ENCODE measurements around the gene LHX2. TPM values are rescaled to one million over a fixed set of nuclear protein-coding genes. Genes with fewer than 3 reads are reported as not detected.

The LHX2 gene
- total and polyA plus RNA-seq, 2 of the 13 experiments (the other 11 are each of a cell fraction or from before 2014, with no cell fraction given): not detected

DNA sequence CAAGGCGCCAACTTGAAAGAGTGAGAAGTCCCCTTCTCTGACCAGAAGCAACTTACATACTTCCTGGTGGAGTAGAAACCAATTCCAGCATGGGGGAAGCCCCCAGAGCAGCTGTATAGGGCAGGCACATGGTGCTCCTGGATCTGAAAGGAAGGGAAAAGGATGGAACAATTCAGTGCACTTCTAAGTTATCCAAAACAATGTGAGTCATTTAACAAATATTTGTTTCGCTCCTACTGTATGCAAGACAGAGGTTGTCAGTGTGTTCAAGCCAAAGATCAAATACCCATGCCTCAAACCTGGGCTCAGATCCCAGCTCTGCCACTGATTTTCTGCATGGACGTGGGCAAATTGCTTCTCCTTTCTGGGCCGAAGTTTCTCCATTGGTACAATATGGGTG, 67.1 kb downstream of the LHX2 start (continued):
- no peak for TF ChIP-seq ISX (CRISPR knock-in tag; conservative IDR thresholded peaks at IDR 0.05)
- TF ChIP-seq, protein P1, sequence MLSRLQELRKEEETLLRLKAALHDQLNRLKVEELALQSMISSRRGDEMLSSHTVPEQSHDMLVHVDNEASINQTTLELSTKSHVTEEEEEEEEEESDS (CRISPR knock-in tag; IDR thresholded peaks at IDR 0.05; ENCODE audit: borderline replicate concordance): no peak
- no peak for TF ChIP-seq KDM5A (IDR thresholded peaks at IDR 0.05; ENCODE audit: borderline replicate concordance, low read length)
- TF ChIP-seq TAF15 (IDR thresholded peaks at IDR 0.05; ENCODE audit: low read depth, low read length, poor library complexity, severe bottlenecking): no peak
- no peak for TF ChIP-seq FOXA1 (IDR thresholded peaks at IDR 0.05)
- no peak for TF ChIP-seq FOXA1 (CRISPR knock-in tag; IDR thresholded peaks at IDR 0.05)
- TF ChIP-seq, protein P2, sequence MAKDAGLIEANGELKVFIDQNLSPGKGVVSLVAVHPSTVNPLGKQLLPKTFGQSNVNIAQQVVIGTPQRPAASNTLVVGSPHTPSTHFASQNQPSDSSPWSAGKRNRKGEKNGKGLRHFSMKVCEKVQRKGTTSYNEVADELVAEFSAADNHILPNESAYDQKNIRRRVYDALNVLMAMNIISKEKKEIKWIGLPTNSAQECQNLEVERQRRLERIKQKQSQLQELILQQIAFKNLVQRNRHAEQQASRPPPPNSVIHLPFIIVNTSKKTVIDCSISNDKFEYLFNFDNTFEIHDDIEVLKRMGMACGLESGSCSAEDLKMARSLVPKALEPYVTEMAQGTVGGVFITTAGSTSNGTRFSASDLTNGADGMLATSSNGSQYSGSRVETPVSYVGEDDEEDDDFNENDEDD (CRISPR knock-in tag; IDR thresholded peaks at IDR 0.05; ENCODE audit: borderline replicate concordance): no peak
- TF ChIP-seq NCOR1 (IDR thresholded peaks at IDR 0.05; ENCODE audit: borderline replicate concordance, low read length): no peak
- TF ChIP-seq, protein P3, sequence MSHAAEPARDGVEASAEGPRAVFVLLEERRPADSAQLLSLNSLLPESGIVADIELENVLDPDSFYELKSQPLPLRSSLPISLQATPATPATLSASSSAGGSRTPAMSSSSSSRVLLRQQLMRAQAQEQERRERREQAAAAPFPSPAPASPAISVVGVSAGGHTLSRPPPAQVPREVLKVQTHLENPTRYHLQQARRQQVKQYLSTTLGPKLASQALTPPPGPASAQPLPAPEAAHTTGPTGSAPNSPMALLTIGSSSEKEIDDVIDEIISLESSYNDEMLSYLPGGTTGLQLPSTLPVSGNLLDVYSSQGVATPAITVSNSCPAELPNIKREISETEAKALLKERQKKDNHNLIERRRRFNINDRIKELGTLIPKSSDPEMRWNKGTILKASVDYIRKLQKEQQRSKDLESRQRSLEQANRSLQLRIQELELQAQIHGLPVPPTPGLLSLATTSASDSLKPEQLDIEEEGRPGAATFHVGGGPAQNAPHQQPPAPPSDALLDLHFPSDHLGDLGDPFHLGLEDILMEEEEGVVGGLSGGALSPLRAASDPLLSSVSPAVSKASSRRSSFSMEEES (CRISPR knock-in tag; IDR thresholded peaks at IDR 0.05): no peak
- TF ChIP-seq HHEX (CRISPR knock-in tag; IDR thresholded peaks at IDR 0.05): peak; percentile 33; the same call in 1 of the 2 replicates
- TF ChIP-seq ZNF768 (CRISPR knock-in tag; IDR thresholded peaks at IDR 0.05): no peak
- TF ChIP-seq ZNF678 (CRISPR knock-in tag; IDR thresholded peaks at IDR 0.05): no peak
- TF ChIP-seq, protein P4, sequence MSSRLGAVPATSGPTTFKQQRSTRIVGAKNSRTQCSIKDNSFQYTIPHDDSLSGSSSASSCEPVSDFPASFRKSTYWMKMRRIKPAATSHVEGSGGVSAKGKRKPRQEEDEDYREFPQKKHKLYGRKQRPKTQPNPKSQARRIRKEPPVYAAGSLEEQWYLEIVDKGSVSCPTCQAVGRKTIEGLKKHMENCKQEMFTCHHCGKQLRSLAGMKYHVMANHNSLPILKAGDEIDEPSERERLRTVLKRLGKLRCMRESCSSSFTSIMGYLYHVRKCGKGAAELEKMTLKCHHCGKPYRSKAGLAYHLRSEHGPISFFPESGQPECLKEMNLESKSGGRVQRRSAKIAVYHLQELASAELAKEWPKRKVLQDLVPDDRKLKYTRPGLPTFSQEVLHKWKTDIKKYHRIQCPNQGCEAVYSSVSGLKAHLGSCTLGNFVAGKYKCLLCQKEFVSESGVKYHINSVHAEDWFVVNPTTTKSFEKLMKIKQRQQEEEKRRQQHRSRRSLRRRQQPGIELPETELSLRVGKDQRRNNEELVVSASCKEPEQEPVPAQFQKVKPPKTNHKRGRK (CRISPR knock-in tag; IDR thresholded peaks at IDR 0.05): no peak
- TF ChIP-seq ZFP37 (CRISPR knock-in tag; IDR thresholded peaks at IDR 0.05; ENCODE audit: borderline replicate concordance): no peak
- TF ChIP-seq ZBTB38 (CRISPR knock-in tag; IDR thresholded peaks at IDR 0.05): no peak
- no peak for TF ChIP-seq ARNTL (CRISPR knock-in tag; IDR thresholded peaks at IDR 0.05)
- TF ChIP-seq, protein P5, sequence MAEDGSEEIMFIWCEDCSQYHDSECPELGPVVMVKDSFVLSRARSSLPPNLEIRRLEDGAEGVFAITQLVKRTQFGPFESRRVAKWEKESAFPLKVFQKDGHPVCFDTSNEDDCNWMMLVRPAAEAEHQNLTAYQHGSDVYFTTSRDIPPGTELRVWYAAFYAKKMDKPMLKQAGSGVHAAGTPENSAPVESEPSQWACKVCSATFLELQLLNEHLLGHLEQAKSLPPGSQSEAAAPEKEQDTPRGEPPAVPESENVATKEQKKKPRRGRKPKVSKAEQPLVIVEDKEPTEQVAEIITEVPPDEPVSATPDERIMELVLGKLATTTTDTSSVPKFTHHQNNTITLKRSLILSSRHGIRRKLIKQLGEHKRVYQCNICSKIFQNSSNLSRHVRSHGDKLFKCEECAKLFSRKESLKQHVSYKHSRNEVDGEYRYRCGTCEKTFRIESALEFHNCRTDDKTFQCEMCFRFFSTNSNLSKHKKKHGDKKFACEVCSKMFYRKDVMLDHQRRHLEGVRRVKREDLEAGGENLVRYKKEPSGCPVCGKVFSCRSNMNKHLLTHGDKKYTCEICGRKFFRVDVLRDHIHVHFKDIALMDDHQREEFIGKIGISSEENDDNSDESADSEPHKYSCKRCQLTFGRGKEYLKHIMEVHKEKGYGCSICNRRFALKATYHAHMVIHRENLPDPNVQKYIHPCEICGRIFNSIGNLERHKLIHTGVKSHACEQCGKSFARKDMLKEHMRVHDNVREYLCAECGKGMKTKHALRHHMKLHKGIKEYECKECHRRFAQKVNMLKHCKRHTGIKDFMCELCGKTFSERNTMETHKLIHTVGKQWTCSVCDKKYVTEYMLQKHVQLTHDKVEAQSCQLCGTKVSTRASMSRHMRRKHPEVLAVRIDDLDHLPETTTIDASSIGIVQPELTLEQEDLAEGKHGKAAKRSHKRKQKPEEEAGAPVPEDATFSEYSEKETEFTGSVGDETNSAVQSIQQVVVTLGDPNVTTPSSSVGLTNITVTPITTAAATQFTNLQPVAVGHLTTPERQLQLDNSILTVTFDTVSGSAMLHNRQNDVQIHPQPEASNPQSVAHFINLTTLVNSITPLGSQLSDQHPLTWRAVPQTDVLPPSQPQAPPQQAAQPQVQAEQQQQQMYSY (CRISPR knock-in tag; IDR thresholded peaks at IDR 0.05): no peak
- no peak for TF ChIP-seq KLF11 (CRISPR knock-in tag; IDR thresholded peaks at IDR 0.05)
- TF ChIP-seq HNF4G (IDR thresholded peaks at IDR 0.05; ENCODE audit: borderline replicate concordance, low read depth, low read length): no peak
- TF ChIP-seq HNF4G (CRISPR knock-in tag; IDR thresholded peaks at IDR 0.05; ENCODE audit: borderline replicate concordance, low read depth): no peak
- no peak for TF ChIP-seq SIX4 (CRISPR knock-in tag; IDR thresholded peaks at IDR 0.05)
- no peak for TF ChIP-seq ZNF75D (CRISPR knock-in tag; IDR thresholded peaks at IDR 0.05; ENCODE audit: borderline replicate concordance)

All from HepG2 (cell line).